Astrocyte of the spinal cord (primary cell): Measurements from ENCODE around the gene C19orf12.

Source experiments
- DNase-seq: peaks from one replicate; pipeline ENCODE4 v3.0.0; 2011; ENCODE audit warnings: low read depth, low spot score
- H3K4me3 ChIP-seq: 2 replicates; pipeline ENCODE4 v1.5.1; 2011; ENCODE audit warnings: low read depth, mild to moderate bottlenecking, low read length, moderate library complexity
- CTCF ChIP-seq: IDR thresholded peaks from 2 replicates; pipeline ENCODE4 v1.5.1; 2012; ENCODE audit warnings: low read depth, mild to moderate bottlenecking, low read length, inconsistent platforms
- in situ Hi-C: cut with HindIII; loops from 2 replicates; pipeline ENCODE4 v1.10.0; 2017; ENCODE audit warnings: low sequenced_read_pairs

C19orf12 gene

GRCh38 chr19:29758863-29759262 lies 43.8 kb upstream of the C19orf12 start:
- in situ Hi-C loops = no loop called here
- no peak for DNase-seq
- TF ChIP-seq CTCF = no peak
- H3K4me3 ChIP-seq = no peak overlapping the region

GRCh38 chr19:29757551-29757950 lies 42.5 kb upstream of the C19orf12 start:
- H3K4me3 ChIP-seq = no peak overlapping the region
- no peak for DNase-seq
- in situ Hi-C loops = no loop called here
- no peak for TF ChIP-seq CTCF

GRCh38 chr19:29753934-29754305 lies 38.9 kb upstream of the C19orf12 start:
- no peak overlapping the region for H3K4me3 ChIP-seq
- no peak for TF ChIP-seq CTCF
- no peak for DNase-seq
- in situ Hi-C loops = no loop called here

GRCh38 chr19:29753190-29753933 lies 38.3 kb upstream of the C19orf12 start:
- in situ Hi-C loops = no loop called here
- TF ChIP-seq CTCF = no peak
- H3K4me3 ChIP-seq = no peak overlapping the region
- no peak for DNase-seq

GRCh38 chr19:29752450-29753025 lies 37.5 kb upstream of the C19orf12 start:
- no peak for TF ChIP-seq CTCF
- no peak for DNase-seq
- in situ Hi-C loops = no loop called here
- H3K4me3 ChIP-seq = no peak overlapping the region

- no peak for DNase-seq
- no peak overlapping the region for H3K4me3 ChIP-seq
- in situ Hi-C loops = no loop called here
- no peak for TF ChIP-seq CTCF
Observed at GRCh38 chr19:29751932-29752331, 36.9 kb upstream of the C19orf12 start.
